H1 (cell line): Measurements from ENCODE around the gene KLHDC1.

Source experiments
- CTCF ChIP-seq, 3 experiments: IDR thresholded peaks; 1 replicate in 2 of 3; 2 replicates in 1 of 3; pipeline versions ENCODE4 v1.5.1 to v1.6.1; 2011; ENCODE audit warnings: low read length in 3 of 3, mild to moderate bottlenecking in 3 of 3, inconsistent platforms in 2 of 3, low read depth in 1 of 3, moderate library complexity in 1 of 3; ENCODE audit not compliant: insufficient read depth in 1 of 3; ENCODE audit errors: control extremely low read depth in 1 of 3
- EP300 ChIP-seq, 2 experiments: IDR thresholded peaks; 1 replicate in 1 of 2; 2 replicates in 1 of 2; pipeline ENCODE4 v1.6.1; 2011 to 2012; ENCODE audit warnings: low read depth in 2 of 2, low read length in 2 of 2, mild to moderate bottlenecking in 2 of 2, borderline replicate concordance in 1 of 2, inconsistent platforms in 1 of 2, moderate library complexity in 1 of 2
- HDAC2 ChIP-seq, 2 experiments: fragments of 300-600 bp in 1 of 2; sonication (generic) in 1 of 2; IDR thresholded peaks; 2 replicates each; pipeline ENCODE4 v1.6.1; 2011 to 2012; ENCODE audit warnings: low read depth in 2 of 2, low read length in 2 of 2, mild to moderate bottlenecking in 2 of 2, moderate library complexity in 2 of 2, borderline replicate concordance in 1 of 2, inconsistent platforms in 1 of 2
- POLR2A ChIP-seq, 2 experiments: IDR thresholded peaks; 1 replicate in 1 of 2; 2 replicates in 1 of 2; pipeline ENCODE4 v1.6.1; 2011; ENCODE audit warnings: low read depth in 2 of 2, low read length in 2 of 2, mild to moderate bottlenecking in 2 of 2; ENCODE audit errors: control extremely low read depth in 1 of 2
- POLR2AphosphoS5 ChIP-seq: IDR thresholded peaks from 2 replicates; pipeline ENCODE4 v1.6.1; 2011; ENCODE audit warnings: low read depth, low read length
- YY1 ChIP-seq: IDR thresholded peaks from 2 replicates; pipeline ENCODE4 v1.6.1; 2011; ENCODE audit warnings: low read depth, mild to moderate bottlenecking, low read length

DNA sequence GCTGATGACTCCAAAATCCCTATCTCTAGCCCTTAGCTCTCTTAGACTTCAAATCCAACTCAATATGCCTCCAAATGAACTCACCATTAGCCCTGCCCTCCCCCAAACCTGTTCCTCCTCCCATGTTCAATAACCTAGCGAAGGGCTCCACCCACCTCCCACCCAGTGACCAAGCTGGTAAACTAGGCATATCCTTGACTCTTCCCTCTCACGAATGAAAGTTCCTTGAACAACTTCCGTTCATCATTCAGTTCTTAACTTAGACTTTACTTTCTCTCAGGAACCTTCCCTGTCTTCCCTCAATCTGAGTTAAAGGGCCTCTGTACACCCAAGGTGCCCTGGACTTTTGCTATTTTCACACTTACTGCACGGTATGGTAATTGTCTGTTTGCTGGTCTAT, 1.9 kb upstream of the KLHDC1 start:
- TF ChIP-seq EP300 (IDR thresholded peaks at IDR 0.05; ENCODE audit: borderline replicate concordance in 1 of 2, low read depth in 2 of 2, low read length in 2 of 2) (no peak), YY1 (no peak), POLR2A (IDR thresholded peaks at IDR 0.05; ENCODE audit: control extremely low read depth in 1 of 2, low read depth in 2 of 2, low read length in 2 of 2) (no peak), POLR2AphosphoS5 (no peak), HDAC2 (IDR thresholded peaks at IDR 0.05; ENCODE audit: borderline replicate concordance in 1 of 2, low read depth in 2 of 2, low read length in 2 of 2) (no peak), CTCF (IDR thresholded peaks at IDR 0.05; ENCODE audit: control extremely low read depth in 1 of 3, insufficient read depth in 1 of 3, low read depth in 1 of 3, low read length in 3 of 3) (no peak)
